Ishikawa (cell line): ENCODE results near the gene UBN1.
A peak's percentile ranks its signal among the peaks of the same experiment; 100 is the strongest.

Experiments used
- CEBPB ChIP-seq: IDR thresholded peaks from 2 replicates; pipeline ENCODE4 v1.6.1; 2012
- CREB1 ChIP-seq: IDR thresholded peaks from 2 replicates; pipeline ENCODE4 v1.6.1; 2012; ENCODE audit warnings: low read depth
- EGR1 ChIP-seq: IDR thresholded peaks from 2 replicates; pipeline ENCODE4 v1.6.1; 2012
- EP300 ChIP-seq: IDR thresholded peaks from 2 replicates; pipeline ENCODE4 v1.6.1; 2012; ENCODE audit warnings: borderline replicate concordance
- FOXM1 ChIP-seq: IDR thresholded peaks from 2 replicates; pipeline ENCODE4 v1.6.1; 2012; ENCODE audit warnings: low read depth, borderline replicate concordance
- NFIC ChIP-seq: IDR thresholded peaks from 2 replicates; pipeline ENCODE4 v1.6.1; 2012
- RAD21 ChIP-seq: IDR thresholded peaks from 2 replicates; pipeline ENCODE4 v1.6.1; 2012; ENCODE audit warnings: low read depth
- TAF1 ChIP-seq: IDR thresholded peaks from 2 replicates; pipeline ENCODE4 v1.6.1; 2012; ENCODE audit warnings: low read depth, mild to moderate bottlenecking
- TCF12 ChIP-seq: IDR thresholded peaks from 2 replicates; pipeline ENCODE4 v1.6.1; 2012; ENCODE audit warnings: low read depth
- TEAD4 ChIP-seq: IDR thresholded peaks from 2 replicates; pipeline ENCODE4 v1.6.1; 2012
- YY1 ChIP-seq: IDR thresholded peaks from 2 replicates; pipeline ENCODE4 v1.6.1; 2012; ENCODE audit warnings: low read depth
- ZBTB7A ChIP-seq: IDR thresholded peaks from 2 replicates; pipeline ENCODE4 v1.6.1; 2012; ENCODE audit warnings: low read depth
- TF ChIP-seq, protein P1 (sequence below): IDR thresholded peaks from 2 replicates; pipeline ENCODE4 v1.6.1; 2012
- TF ChIP-seq, protein P2 (sequence below): IDR thresholded peaks from 2 replicates; pipeline ENCODE4 v1.6.1; 2012; ENCODE audit warnings: low read depth, mild to moderate bottlenecking
- TF ChIP-seq, protein P3 (sequence below): IDR thresholded peaks from 2 replicates; pipeline ENCODE4 v1.6.1; 2012

The UBN1 gene

DNA sequence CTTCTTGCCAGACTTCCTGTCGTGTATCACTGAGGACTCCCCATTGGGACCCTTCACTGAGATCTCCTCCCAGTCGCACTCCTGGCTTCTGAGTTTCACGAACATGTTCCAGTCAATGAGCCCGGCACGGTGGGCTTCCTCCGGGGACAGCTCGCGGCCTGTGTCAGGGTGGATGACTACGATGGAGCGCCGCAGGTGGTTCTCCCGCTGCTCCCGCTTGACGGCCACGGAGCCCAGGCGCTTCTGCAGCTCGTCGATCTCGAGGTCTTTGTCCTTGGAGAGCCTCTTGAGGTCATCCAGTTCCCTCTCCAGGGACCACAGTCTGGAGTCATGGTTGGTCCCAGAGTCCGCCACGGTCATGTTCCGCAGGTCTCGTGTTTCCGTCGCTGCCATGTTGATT, 36.2 kb downstream of the UBN1 start:
- TF ChIP-seq EGR1 (no peak), TEAD4 (no peak), ZBTB7A (no peak), CREB1 (no peak), TAF1 (no peak), YY1 (no peak), TCF12 (no peak), EP300 (no peak), CEBPB (no peak), NFIC (no peak), FOXM1 (no peak), RAD21 (no peak)
- TF ChIP-seq, protein P1, sequence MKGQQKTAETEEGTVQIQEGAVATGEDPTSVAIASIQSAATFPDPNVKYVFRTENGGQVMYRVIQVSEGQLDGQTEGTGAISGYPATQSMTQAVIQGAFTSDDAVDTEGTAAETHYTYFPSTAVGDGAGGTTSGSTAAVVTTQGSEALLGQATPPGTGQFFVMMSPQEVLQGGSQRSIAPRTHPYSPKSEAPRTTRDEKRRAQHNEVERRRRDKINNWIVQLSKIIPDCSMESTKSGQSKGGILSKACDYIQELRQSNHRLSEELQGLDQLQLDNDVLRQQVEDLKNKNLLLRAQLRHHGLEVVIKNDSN = no peak
- TF ChIP-seq, protein P2, sequence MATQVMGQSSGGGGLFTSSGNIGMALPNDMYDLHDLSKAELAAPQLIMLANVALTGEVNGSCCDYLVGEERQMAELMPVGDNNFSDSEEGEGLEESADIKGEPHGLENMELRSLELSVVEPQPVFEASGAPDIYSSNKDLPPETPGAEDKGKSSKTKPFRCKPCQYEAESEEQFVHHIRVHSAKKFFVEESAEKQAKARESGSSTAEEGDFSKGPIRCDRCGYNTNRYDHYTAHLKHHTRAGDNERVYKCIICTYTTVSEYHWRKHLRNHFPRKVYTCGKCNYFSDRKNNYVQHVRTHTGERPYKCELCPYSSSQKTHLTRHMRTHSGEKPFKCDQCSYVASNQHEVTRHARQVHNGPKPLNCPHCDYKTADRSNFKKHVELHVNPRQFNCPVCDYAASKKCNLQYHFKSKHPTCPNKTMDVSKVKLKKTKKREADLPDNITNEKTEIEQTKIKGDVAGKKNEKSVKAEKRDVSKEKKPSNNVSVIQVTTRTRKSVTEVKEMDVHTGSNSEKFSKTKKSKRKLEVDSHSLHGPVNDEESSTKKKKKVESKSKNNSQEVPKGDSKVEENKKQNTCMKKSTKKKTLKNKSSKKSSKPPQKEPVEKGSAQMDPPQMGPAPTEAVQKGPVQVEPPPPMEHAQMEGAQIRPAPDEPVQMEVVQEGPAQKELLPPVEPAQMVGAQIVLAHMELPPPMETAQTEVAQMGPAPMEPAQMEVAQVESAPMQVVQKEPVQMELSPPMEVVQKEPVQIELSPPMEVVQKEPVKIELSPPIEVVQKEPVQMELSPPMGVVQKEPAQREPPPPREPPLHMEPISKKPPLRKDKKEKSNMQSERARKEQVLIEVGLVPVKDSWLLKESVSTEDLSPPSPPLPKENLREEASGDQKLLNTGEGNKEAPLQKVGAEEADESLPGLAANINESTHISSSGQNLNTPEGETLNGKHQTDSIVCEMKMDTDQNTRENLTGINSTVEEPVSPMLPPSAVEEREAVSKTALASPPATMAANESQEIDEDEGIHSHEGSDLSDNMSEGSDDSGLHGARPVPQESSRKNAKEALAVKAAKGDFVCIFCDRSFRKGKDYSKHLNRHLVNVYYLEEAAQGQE = no peak
- TF ChIP-seq, protein P3, sequence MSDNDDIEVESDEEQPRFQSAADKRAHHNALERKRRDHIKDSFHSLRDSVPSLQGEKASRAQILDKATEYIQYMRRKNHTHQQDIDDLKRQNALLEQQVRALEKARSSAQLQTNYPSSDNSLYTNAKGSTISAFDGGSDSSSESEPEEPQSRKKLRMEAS = no peak

DNA sequence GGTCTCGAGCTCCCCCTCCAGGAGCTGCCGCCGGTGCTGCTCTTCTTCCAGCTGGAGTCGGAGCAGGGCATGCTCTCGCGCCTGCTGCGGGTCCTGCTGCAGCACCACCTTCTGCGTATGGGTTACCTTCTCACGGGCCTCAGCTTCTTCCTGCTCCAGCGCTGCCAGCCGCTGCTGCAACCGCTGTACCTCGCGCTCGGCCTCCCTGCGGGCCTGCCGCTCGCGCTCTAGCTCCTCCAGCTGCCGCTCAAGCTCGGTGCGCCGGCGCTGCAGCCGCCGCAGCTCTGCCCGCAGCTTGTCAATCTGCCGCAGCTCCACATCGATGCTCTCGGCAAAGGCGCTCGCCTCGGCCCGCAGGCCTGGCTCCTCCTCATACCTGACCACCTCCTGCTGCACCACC, 36.9 kb downstream of the UBN1 start:
- no peak for TF ChIP-seq RAD21
- TF ChIP-seq CEBPB = no peak
- TF ChIP-seq TCF12 = no peak
- TF ChIP-seq, protein P1 = no peak
- no peak for TF ChIP-seq EGR1
- TF ChIP-seq TEAD4 = no peak
- TF ChIP-seq ZBTB7A = no peak
- no peak for TF ChIP-seq YY1
- TF ChIP-seq FOXM1 = no peak
- TF ChIP-seq EP300 = no peak
- no peak for TF ChIP-seq NFIC

DNA sequence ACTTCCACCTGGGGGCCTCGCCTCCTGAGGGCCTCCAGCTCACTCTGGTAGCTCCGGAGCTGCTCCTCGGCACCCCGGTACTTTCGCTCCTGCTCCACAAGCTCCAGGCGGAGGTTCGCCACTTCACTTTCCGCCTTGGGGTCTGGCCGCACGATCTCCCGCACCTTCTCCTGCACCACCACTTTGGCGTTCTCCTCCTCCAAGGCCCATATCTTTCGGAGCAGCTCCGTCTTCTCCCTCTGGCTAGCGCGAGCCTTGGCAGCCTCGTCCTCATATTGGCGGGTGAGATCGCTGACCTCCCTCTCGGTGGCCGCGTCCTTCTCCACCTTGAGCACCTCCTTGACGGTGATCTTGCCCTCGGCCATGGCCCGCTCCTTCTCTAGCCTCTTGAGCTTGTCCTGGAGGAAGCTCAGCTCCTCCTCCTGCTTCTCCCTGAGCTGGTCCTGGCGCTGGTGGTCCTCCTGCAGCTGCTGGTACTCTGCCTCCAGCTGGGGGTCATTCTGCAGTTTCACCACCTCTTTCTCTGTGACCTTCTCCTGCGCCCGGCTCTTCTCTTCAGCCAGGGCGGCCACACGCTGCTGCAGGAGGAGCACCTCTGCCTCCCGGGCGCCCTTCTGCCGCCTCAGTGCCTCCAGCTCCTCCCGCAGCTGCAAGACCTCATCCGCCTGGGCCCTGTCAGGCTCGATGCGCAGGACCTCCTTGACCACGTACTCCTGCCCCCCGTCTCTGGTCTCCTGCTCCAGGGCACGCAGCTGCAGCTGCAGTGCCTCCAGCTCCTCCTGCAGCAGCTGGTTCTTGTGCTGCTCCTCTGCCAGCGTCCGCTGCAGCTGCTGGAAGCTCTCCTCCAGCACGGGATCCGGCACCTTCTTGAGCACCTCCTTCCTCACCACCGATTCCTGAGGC, 37.9 kb downstream of the UBN1 start:
- TF ChIP-seq CEBPB (no peak), EP300 (no peak)

DNA sequence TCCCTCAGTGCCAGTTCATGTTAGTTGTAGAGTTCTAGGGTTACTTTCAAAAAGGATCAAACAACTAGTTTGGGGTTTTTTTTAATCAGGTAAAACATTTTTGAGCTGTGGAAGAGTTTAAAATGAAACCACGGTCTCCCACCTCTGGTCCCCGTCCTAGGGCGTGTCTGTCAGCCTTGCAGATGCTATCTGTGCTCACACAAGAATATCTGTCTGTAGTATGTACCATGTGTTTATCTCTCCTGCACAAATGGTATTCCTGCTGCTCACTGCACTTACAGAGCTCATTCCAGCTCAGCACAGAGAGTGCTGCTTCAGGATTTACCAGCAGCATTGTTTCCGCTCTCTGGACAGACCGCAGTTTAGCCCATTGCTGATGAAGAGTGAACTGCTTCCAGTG, 38.9 kb downstream of the UBN1 start:
- TF ChIP-seq ZBTB7A = no peak
- TF ChIP-seq TAF1 = no peak
- TF ChIP-seq, protein P2 = no peak
- no peak for TF ChIP-seq FOXM1
- TF ChIP-seq NFIC = no peak
- TF ChIP-seq, protein P1 = no peak
- no peak for TF ChIP-seq TCF12
- TF ChIP-seq TEAD4 = no peak
- TF ChIP-seq CEBPB = no peak
- no peak for TF ChIP-seq RAD21
- TF ChIP-seq EP300 = no peak
- TF ChIP-seq, protein P3 = no peak
- no peak for TF ChIP-seq EGR1
- no peak for TF ChIP-seq YY1
- TF ChIP-seq CREB1 = no peak

DNA sequence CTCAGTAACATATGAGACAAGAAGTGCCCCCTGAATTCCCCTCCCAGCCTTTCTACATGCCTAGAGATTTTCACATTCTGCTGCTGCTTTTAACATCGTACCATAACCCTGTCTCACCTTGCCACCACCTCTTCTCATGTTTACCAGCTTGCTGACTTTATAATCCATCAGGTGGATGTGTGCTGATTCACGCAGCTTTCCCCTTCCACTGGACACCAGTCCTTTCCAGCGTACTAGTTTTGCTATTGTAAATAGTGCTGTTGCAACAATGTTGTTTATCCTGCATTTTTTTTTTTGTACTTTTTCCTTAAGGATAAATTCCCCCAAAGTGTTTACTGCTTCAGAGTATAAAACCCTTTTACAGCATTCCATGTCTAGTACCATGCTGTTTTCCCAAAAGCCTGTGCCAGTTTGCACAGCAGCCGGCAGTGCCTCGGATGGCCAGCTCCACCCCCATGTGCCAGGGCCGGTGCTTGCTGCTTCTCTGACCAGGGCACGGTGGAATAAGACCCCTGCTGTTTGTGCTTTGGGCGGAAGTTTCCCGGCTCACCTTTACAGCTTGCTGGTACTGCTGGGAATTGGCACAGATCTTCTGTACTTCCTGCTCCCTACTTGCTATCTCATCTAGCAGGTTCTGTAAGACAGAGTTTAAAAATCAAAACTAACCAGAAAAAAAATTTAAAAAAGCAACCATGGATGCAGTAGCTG, 41.3 kb downstream of the UBN1 start:
- TF ChIP-seq EP300 = no peak
- peak; percentile 60; the same call in 1 of the 2 replicates for TF ChIP-seq NFIC
- TF ChIP-seq, protein P3 = 0 out of 2 replicates have a peak, but pooled peaks have one; percentile 26
- TF ChIP-seq, protein P1 = no peak
- TF ChIP-seq TCF12 = 0 out of 2 replicates have a peak, but pooled peaks have one; percentile 20
- TF ChIP-seq CREB1 = no peak
